H9 (cell line): ENCODE data around the gene GLRX2. TPM values are rescaled to one million over a fixed set of nuclear protein-coding genes. Genes with fewer than 3 reads are reported as not detected.

Experiments used
- DNase-seq: peaks from one replicate; pipeline ENCODE4 v3.0.0-alpha.2; 2017
- H2AFZ ChIP-seq: one replicate; pipeline ENCODE4 v1.6.1; 2013; ENCODE audit warnings: mild to moderate bottlenecking, low read length, control low read depth, moderate library complexity
- H2AK5ac ChIP-seq: 2 replicates; pipeline ENCODE4 v1.6.1; 2013; ENCODE audit warnings: low read length, control low read depth, mixed read lengths; ENCODE audit not compliant: insufficient read length
- H2BK120ac ChIP-seq: one replicate; pipeline ENCODE4 v1.6.1; 2013; ENCODE audit warnings: low read depth, mild to moderate bottlenecking, low read length, control low read depth, inconsistent platforms; ENCODE audit not compliant: poor library complexity, severe bottlenecking
- H2BK12ac ChIP-seq: 2 replicates; pipeline ENCODE4 v1.6.1; 2013; ENCODE audit warnings: low read length, control low read depth, mixed read lengths, low read depth; ENCODE audit not compliant: insufficient read length
- H2BK15ac ChIP-seq: 2 replicates; pipeline ENCODE4 v1.6.1; 2013; ENCODE audit warnings: low read depth, low read length, control low read depth
- H2BK20ac ChIP-seq: one replicate; pipeline ENCODE4 v1.6.1; 2013; ENCODE audit warnings: low read depth, mild to moderate bottlenecking, low read length, control low read depth, inconsistent platforms; ENCODE audit not compliant: poor library complexity, severe bottlenecking
- H2BK5ac ChIP-seq: 2 replicates; pipeline ENCODE4 v1.6.1; 2013; ENCODE audit warnings: low read length, control low read depth, mixed read lengths; ENCODE audit not compliant: insufficient read length
- H3K14ac ChIP-seq: 2 replicates; pipeline ENCODE4 v1.6.1; 2013; ENCODE audit warnings: low read length, control low read depth; ENCODE audit not compliant: insufficient read depth
- H3K18ac ChIP-seq: 2 replicates; pipeline ENCODE4 v1.6.1; 2013; ENCODE audit warnings: low read depth, mild to moderate bottlenecking, mixed read lengths, low read length, control low read depth; ENCODE audit not compliant: insufficient read length
- H3K23ac ChIP-seq: 2 replicates; pipeline ENCODE4 v1.6.1; 2013; ENCODE audit warnings: low read length, control low read depth, mixed read lengths, low read depth; ENCODE audit not compliant: insufficient read length
- H3K23me2 ChIP-seq: 2 replicates; pipeline ENCODE4 v1.6.1; 2013; ENCODE audit warnings: low read depth, mild to moderate bottlenecking, mixed read lengths, low read length, control low read depth; ENCODE audit not compliant: insufficient read length, poor library complexity, severe bottlenecking
- H3K27ac ChIP-seq: 2 replicates; pipeline ENCODE4 v1.5.1; 2013; ENCODE audit warnings: low read length, control low read depth, mixed read lengths, low read depth; ENCODE audit not compliant: insufficient read length
- H3K27me3 ChIP-seq: 2 replicates; pipeline ENCODE4 v1.6.1; 2013; ENCODE audit warnings: low read length, control low read depth, inconsistent platforms; ENCODE audit not compliant: insufficient read depth
- H3K4ac ChIP-seq: 2 replicates; pipeline ENCODE4 v1.6.1; 2013; ENCODE audit warnings: low read depth, mild to moderate bottlenecking, control low read depth, inconsistent platforms, low read length, moderate library complexity
- H3K4me1 ChIP-seq: 2 replicates; pipeline ENCODE4 v1.6.1; 2013; ENCODE audit warnings: low read length, control low read depth, inconsistent platforms; ENCODE audit not compliant: insufficient read depth
- H3K4me2 ChIP-seq: 2 replicates; pipeline ENCODE4 v1.6.1; 2013; ENCODE audit warnings: low read length, control low read depth, mixed read lengths; ENCODE audit not compliant: insufficient read length, insufficient read depth
- H3K56ac ChIP-seq: 2 replicates; pipeline ENCODE4 v1.6.1; 2013; ENCODE audit warnings: low read depth, mild to moderate bottlenecking, mixed read lengths, low read length, control low read depth; ENCODE audit not compliant: insufficient read length
- H3K79me1 ChIP-seq: 2 replicates; pipeline ENCODE4 v1.6.1; 2013; ENCODE audit warnings: low read depth, mild to moderate bottlenecking, moderate library complexity, low read length, control low read depth, inconsistent platforms; ENCODE audit not compliant: insufficient read depth, poor library complexity, severe bottlenecking
- H3K79me2 ChIP-seq: 2 replicates; pipeline ENCODE4 v1.6.1; 2013; ENCODE audit warnings: low read length, control low read depth, inconsistent platforms; ENCODE audit not compliant: insufficient read depth
- H3K9ac ChIP-seq: 2 replicates; pipeline ENCODE4 v1.6.1; 2013; ENCODE audit warnings: low read length, control low read depth, mixed read lengths; ENCODE audit not compliant: insufficient read length; ENCODE audit errors: extremely low read depth
- H3K9me3 ChIP-seq: one replicate; pipeline ENCODE4 v1.6.1; 2013; ENCODE audit warnings: low read depth, low read length, inconsistent platforms; ENCODE audit not compliant: control insufficient read depth
- H3T11ph ChIP-seq: one replicate; pipeline ENCODE4 v1.6.1; 2013; ENCODE audit warnings: mild to moderate bottlenecking, low read length, control low read depth, inconsistent platforms
- H4K20me1 ChIP-seq: one replicate; pipeline ENCODE4 v1.6.1; 2013; ENCODE audit not compliant: control insufficient read depth, insufficient read length, insufficient read depth
- H4K5ac ChIP-seq: 2 replicates; pipeline ENCODE4 v1.6.1; 2013; ENCODE audit warnings: low read depth, mild to moderate bottlenecking, mixed read lengths, low read length, control low read depth; ENCODE audit not compliant: insufficient read length
- H4K8ac ChIP-seq: replicated peaks from 2 replicates; pipeline ENCODE4 v1.6.1; 2013; ENCODE audit warnings: low read length, control low read depth, mixed read lengths, low read depth; ENCODE audit not compliant: insufficient read length
- H4K91ac ChIP-seq: 2 replicates; pipeline ENCODE4 v1.6.1; 2013; ENCODE audit warnings: low read depth, mild to moderate bottlenecking, moderate library complexity, mixed read lengths, low read length, control low read depth; ENCODE audit not compliant: insufficient read length
- H3K27ac Mint-ChIP-seq, 3 experiments: 2 replicates in 2 of 3; 3 replicates in 1 of 3; pipeline ENCODE4 v1.8.0; 2020 to 2021; ENCODE audit warnings: mixed read lengths in 3 of 3, mild to moderate bottlenecking in 1 of 3, moderate library complexity in 1 of 3
- H3K27me3 Mint-ChIP-seq: 2 replicates; pipeline ENCODE4 v1.8.0; 2021; ENCODE audit warnings: low read depth, mild to moderate bottlenecking, moderate library complexity, mixed read lengths
- H3K36me3 Mint-ChIP-seq, 3 experiments: 2 replicates in 2 of 3; 3 replicates in 1 of 3; pipeline ENCODE4 v1.8.0; 2020 to 2021; ENCODE audit warnings: low read depth in 3 of 3, mixed read lengths in 3 of 3; ENCODE audit not compliant: insufficient read depth in 1 of 3
- H3K4me1 Mint-ChIP-seq, 2 experiments: 2 replicates each; pipeline ENCODE4 v1.8.0; 2020; ENCODE audit warnings: mixed read lengths in 2 of 2
- H3K4me3 Mint-ChIP-seq, 2 experiments: 2 replicates in 1 of 2; 3 replicates in 1 of 2; pipeline ENCODE4 v1.8.0; 2020 to 2021; ENCODE audit warnings: mild to moderate bottlenecking in 2 of 2, mixed read lengths in 2 of 2, moderate library complexity in 1 of 2
- H3K9me3 Mint-ChIP-seq, 2 experiments: 2 replicates in 1 of 2; 3 replicates in 1 of 2; pipeline ENCODE4 v1.8.0; 2020; ENCODE audit warnings: mild to moderate bottlenecking in 2 of 2, mixed read lengths in 2 of 2, moderate library complexity in 1 of 2
- CTCF ChIP-seq: fragments of 200-600 bp; sonication (generic); conservative IDR thresholded peaks from 3 replicates; pipeline ENCODE4 v1.8.0; 2021; ENCODE audit warnings: antibody characterized with exemption, mild to moderate bottlenecking
- WGBS: extraction: QIAGEN DNeasy Blood & Tissue Kit; methylation state at CpG from one replicate; pipeline ENCODE4 v1.1.7; 2013; ENCODE audit warnings: missing lambda C conversion rate, low lambda C conversion rate, mixed read lengths; ENCODE audit not compliant: insufficient read length; ENCODE audit errors: extremely low coverage; 5-methylcytosine and 5-hydroxymethylcytosine counted together
- total RNA-seq: library from RNA; stranded (reverse); gene quantifications from 2 replicates; pipeline ENCODE4 v1.2.1, GENCODE V29; 2021

Gene GLRX2
- total RNA-seq, 1 experiment from 2014 or later: 10.1 TPM

GRCh38 chr1:193110864-193111263, 5.7 kb upstream of the GLRX2 start:
- Histone ChIP-seq H2BK20ac (no peak overlapping the region), H4K8ac (no peak overlapping the region), H3K9ac (no peak overlapping the region), H3K56ac (no peak overlapping the region), H3K23ac (no peak overlapping the region), H3K79me2 (no peaks in the 10 kb centered on the region), H3K23me2 (no peaks in the 10 kb centered on the region), H2AK5ac (no peak overlapping the region), H2BK12ac (no peak overlapping the region), H3K9me3 (no peaks in the 10 kb centered on the region), H3K4me2 (no peak overlapping the region), H4K20me1 (no peaks in the 10 kb centered on the region), H2BK15ac (no peak overlapping the region), H3K27ac (no peak overlapping the region), H3K79me1 (no peaks in the 10 kb centered on the region), H3T11ph (no peak overlapping the region), H4K91ac (no peak overlapping the region), H3K14ac (no peak overlapping the region), H2BK120ac (no peak overlapping the region), H2AFZ (no peak overlapping the region), H2BK5ac (no peak overlapping the region), H3K4me1 (peaks cover 7% of the 10 kb centered on the region; the same call in 1 of the 2 replicates), H4K5ac (no peak overlapping the region), H3K27me3 (no peaks in the 10 kb centered on the region), H3K18ac (no peak overlapping the region), H3K4ac (no peak overlapping the region)
- DNase-seq: no peak
- Mint-ChIP-seq H3K4me1 (peaks cover 29 to 33% of the 10 kb centered on the region in 2 experiments), H3K4me3 (no peak overlapping the region), H3K27me3 (no peaks in the 10 kb centered on the region), H3K9me3 (no peaks in the 10 kb centered on the region), H3K36me3 (no peaks in the 10 kb centered on the region), H3K27ac (no peak overlapping the region)
- no peak for TF ChIP-seq CTCF
- WGBS: no CpG with 5 or more reads among the region's 3 CpGs
